GM10266 (cell line): ENCODE results near the gene SYNGAP1.

Experiments
- DNase-seq: peaks from one replicate; pipeline ENCODE4 v3.0.0; 2012; ENCODE audit errors: extremely low spot score
- TF ChIP-seq, protein P1 (sequence below): IDR thresholded peaks from 2 replicates; pipeline ENCODE4 v1.5.1; 2012; ENCODE audit warnings: mild to moderate bottlenecking, low read depth; ENCODE audit not compliant: control insufficient read depth, insufficient read depth; ENCODE audit errors: missing control alignments

Gene SYNGAP1

DNA sequence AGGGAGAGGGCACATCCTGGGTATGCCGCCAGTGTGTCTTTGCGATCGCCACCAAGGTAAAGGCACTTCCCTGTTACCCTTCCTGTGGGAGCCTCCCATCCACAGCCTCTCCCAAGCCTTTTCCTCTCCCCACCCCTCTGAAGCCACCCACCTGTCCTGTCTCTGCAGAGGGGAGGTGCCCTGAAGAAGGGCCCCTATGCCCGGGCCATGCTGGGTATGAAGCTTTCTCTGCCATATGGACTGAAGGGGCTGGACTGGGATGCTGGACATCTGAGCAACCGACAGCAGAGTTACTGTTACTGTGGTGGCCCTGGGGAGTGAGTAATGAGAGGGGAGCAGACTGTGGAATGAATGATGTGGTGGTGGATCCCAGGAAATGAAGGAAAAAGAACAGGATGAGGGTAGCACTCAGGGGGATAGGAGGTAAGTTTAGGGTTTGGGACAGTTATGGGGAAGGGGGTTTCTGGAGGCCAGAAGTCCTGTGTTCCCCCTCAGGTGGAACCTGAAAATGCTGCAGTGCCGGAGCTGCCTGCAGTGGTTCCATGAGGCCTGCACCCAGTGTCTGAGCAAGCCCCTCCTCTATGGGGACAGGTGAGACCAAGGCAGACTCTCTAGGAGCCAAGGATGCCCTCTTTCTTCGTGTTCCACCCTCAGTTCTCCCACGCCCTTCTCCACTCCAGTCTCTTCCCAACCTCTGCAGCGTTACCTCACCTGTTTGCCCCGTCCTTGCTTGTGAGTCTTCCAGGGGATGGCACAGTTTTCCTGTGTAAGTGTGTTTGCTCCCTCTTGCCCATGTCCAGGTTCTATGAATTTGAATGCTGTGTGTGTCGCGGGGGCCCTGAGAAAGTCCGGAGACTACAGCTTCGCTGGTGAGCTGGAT lies 6.4 kb upstream of the SYNGAP1 start:
- no peak for DNase-seq
- TF ChIP-seq, protein P1, sequence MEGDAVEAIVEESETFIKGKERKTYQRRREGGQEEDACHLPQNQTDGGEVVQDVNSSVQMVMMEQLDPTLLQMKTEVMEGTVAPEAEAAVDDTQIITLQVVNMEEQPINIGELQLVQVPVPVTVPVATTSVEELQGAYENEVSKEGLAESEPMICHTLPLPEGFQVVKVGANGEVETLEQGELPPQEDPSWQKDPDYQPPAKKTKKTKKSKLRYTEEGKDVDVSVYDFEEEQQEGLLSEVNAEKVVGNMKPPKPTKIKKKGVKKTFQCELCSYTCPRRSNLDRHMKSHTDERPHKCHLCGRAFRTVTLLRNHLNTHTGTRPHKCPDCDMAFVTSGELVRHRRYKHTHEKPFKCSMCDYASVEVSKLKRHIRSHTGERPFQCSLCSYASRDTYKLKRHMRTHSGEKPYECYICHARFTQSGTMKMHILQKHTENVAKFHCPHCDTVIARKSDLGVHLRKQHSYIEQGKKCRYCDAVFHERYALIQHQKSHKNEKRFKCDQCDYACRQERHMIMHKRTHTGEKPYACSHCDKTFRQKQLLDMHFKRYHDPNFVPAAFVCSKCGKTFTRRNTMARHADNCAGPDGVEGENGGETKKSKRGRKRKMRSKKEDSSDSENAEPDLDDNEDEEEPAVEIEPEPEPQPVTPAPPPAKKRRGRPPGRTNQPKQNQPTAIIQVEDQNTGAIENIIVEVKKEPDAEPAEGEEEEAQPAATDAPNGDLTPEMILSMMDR, result no peak

DNA sequence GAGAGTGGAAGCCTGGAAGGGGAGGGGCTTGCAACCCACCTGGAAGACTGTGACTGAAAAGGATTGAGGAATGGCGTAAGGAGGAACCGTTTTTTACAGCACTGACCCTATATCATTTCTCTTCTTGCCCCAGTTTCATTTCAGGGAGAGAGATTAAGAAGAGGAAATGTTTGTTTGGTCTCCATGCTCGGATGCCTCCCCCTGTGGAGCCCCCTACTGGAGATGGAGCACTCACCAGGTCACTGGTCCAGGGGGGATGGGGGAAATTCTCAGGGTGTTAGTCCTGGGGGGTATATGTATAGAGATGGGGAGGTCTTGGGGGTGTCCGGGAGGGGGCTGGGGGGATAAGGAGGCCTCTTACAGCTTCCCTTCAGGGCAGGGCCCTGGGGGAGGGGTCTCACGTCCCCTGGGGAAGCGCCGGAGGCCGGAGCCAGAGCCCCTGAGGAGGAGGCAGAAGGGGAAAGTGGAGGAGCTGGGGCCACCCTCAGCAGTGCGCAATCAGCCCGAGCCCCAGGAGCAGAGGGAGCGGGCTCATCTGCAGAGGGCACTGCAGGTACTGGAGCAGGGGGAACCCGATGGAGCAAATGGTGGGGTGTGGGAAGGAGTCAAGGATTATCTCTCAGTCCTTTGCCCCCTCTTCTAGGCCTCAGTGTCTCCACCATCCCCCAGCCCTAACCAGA lies 5.1 kb upstream of the SYNGAP1 start:
- DNase-seq, result no peak
- TF ChIP-seq, protein P1, result peak; percentile 39

- TF ChIP-seq, protein P1, result no peak
- no peak for DNase-seq
Measured at GRCh38 chr6:33415831-33416230, 4.0 kb upstream of the SYNGAP1 start.

- DNase-seq, result peak; percentile 52
- TF ChIP-seq, protein P1, result no peak
Measured at GRCh38 chr6:33416386-33417127, 3.3 kb upstream of the SYNGAP1 start.

DNA sequence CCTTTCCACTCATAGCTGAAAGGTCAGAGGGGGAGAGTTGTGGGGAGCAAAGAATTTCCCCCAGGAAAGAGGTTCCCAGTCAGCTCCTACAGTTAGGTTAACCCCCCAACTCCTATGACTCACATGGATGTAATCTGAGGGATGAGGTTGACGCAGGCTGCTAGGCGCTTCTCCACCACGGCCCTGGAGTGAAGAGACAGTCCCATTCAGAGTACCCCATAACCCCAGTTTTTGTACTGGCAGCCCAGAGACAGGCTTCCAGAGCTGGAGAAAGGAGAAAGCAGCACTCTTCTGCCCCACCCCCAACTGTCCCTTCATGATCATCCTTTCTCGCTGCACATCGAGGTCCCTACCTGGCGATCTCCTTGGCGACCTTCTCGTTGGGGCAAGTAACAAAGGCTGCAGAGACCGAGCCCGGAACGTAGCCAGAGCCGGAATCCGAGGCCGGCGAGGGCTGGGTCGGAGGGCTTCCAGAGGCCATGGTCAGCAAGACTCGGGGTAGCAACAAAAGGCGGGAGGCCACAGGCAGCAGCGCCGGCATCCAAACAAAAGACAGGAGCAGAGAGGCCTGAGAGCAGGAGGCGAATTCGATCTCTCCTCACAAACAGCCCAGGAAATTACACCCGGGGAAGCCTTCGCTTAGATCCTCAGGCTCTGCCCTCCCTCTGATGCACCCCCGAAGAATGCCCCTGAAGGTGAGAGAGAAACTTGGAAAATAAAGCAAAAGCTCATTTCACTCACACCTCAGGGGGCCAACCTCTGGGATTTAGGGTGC lies 2.5 kb upstream of the SYNGAP1 start:
- TF ChIP-seq, protein P1, result no peak
- DNase-seq, result no peak

GRCh38 chr6:33417903-33418689 lies 1.8 kb upstream of the SYNGAP1 start, which contains the start of gene CUTA:
CUTA (minus strand) TSS chr6:33418107; CDS start chr6:33418000, 107 bp downstream.
- DNase-seq, result peak; percentile 93

More at GRCh38 chr6:33417903-33418689, 1.8 kb upstream of the SYNGAP1 start, which contains the start of gene CUTA:
- TF ChIP-seq, protein P1, result peak; percentile 54
